Erythroblast (primary cell): ENCODE data around the gene CSNK2B.
A peak's percentile ranks its signal among the peaks of the same experiment; 100 is the strongest.

Experiments used
- DNase-seq, 2 experiments: peaks; one replicate each; lab custom pipeline; 2025; lab: John Stamatoyannopoulos, UW
- GATA1 ChIP-seq: IDR thresholded peaks from 2 replicates; pipeline ENCODE4 v1.6.1; 2011; ENCODE audit warnings: low read depth, mild to moderate bottlenecking, control low read depth, low read length, moderate library complexity
- POLR2A ChIP-seq: IDR thresholded peaks from 2 replicates; pipeline ENCODE4 v1.6.1; 2011; ENCODE audit warnings: mild to moderate bottlenecking, low read length

Gene CSNK2B

DNA sequence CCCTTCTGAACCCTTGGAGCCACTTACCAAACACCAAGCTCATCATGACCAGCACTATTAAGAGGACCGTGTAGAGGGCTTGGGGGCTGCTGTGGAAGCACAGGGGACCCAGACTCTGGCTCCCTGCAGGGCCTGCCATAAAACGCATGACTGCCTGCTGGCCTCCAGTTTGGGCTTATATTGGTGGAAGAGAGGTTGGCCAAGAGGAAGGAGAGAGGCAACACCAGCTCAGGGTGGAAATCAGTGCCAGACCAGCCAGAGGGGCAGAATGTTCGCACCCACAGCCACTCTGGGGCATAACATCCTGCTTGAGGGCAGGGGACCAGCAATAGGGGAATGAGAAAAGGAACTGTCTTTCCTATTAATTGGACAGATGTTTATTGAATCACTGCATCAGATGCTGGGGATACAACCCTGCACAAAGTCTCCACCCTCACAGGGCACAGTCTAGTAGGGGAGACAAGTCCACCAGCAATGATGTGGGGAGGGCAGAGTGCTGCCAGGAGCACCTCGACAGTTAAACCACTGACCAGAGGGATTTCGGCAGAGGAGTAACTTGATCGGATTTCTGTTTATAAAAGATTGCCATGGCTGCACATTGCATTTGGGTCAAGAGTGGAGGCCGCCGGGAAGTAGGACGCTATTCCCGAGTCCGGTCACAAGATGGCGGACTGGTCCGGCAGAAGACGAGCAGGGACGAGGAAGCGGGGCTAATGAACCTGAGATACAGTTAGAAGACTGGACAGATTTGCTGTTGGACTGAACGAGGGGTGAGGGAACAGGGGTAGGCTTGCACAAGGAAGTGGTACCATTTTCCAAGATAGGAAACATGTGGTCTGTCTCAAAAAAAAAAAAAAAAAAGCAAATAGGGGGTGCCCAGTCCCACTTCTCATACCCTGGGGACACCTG, 14.6 kb downstream of the CSNK2B start, which contains the start of gene LY6G5C:
TSS of gene LY6G5C (minus strand) at position 842 of the 909 bp plus-strand sequence. CDS start at position 148, 694 bp downstream.
- DNase-seq = peak; percentile 81 to 89
- TF ChIP-seq GATA1 (no peak), POLR2A (no peak)

DNA sequence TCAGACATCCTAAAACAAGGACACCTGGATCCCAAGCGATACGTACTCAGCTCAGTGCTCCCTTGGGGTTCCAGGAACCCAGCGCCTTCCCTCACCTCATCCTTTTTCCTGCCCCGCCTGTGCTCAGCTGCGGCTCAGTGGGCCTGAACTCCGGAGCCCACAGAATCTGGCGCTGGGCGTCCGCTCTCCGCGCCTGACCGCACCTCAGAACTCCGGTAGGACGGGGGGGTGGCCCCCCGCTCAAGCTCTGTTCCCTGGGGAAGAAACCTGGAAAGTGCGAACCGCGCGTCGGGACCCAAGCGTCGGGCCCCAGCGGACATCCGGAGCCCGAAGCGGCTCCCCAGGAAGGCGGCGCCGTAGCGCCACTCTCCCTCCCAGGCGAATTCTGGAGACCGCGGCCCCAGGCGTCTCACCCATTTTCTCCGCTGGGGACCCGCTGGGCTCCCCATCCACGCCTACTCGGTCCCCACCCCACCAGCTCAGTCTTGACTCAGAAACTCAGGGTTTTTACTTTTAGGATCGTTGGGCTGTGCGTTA, 15.3 kb downstream of the CSNK2B start:
- peak; percentile 32 to 49 for DNase-seq
- peak; percentile 15 for TF ChIP-seq POLR2A
- TF ChIP-seq GATA1 = no peak

DNA sequence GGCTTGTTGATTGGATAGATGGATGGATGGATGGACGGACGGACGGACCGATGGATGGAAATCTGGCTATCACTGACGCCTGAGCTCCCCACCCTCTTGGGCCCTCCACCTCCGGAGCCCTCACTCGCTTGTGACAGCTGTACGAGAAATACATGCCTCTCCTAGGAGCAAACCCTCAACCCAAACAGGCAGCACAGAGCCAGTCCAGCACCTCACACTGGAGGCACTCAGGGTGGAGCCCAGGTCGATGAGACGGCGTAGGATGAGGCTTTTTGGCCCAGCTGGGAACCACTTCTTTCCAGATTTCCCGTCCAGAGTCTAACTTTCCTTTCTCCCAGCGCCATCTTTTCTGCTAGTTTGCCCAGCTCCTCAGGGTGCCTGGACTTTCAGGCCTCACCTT, 17.7 kb downstream of the CSNK2B start:
- TF ChIP-seq GATA1 = no peak
- TF ChIP-seq POLR2A = no peak
- DNase-seq = no peak

DNA sequence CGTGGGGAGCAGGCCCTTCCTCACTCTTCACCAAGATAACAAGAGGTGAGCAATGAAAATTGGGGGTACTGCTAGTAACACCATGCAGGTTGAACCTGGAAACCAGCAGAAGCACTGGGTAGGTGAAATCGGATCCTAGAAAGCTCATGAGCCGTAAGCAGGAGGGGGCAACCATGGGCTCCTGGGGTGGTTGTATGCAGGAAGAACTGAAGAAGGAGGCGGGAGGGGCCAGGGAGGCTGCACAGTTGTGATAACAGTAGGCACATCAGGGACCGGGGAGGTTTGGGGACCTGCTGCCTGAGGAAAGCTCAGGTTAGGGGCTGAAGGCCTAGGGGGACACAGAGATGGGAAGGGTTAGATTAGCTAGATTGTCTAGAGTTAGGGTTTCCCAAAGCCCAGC, 20.6 kb downstream of the CSNK2B start:
- DNase-seq = peak; percentile 72 to 78
- TF ChIP-seq GATA1 (no peak), POLR2A (no peak)

DNA sequence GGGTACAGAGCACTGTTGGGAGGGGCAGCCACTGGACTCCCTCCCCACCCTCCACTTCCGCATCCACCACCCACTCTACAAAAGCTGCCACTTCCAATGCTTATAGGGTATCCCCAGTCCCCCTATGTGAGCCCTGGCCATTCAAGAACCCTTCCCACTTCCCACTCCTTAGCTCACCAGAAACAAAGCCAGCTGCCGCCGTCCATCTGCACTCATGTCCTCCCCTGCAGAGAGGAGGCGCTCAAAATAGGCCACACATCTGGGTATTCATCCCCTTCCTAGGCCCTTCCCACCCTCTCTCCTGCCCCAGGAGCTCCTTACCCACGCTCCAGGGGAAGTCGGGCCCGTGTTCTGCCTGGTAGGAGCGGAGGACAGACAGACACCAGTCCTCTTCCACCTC, 21.4 kb downstream of the CSNK2B start:
- DNase-seq = no peak
- TF ChIP-seq POLR2A = no peak
- TF ChIP-seq GATA1 = no peak

DNA sequence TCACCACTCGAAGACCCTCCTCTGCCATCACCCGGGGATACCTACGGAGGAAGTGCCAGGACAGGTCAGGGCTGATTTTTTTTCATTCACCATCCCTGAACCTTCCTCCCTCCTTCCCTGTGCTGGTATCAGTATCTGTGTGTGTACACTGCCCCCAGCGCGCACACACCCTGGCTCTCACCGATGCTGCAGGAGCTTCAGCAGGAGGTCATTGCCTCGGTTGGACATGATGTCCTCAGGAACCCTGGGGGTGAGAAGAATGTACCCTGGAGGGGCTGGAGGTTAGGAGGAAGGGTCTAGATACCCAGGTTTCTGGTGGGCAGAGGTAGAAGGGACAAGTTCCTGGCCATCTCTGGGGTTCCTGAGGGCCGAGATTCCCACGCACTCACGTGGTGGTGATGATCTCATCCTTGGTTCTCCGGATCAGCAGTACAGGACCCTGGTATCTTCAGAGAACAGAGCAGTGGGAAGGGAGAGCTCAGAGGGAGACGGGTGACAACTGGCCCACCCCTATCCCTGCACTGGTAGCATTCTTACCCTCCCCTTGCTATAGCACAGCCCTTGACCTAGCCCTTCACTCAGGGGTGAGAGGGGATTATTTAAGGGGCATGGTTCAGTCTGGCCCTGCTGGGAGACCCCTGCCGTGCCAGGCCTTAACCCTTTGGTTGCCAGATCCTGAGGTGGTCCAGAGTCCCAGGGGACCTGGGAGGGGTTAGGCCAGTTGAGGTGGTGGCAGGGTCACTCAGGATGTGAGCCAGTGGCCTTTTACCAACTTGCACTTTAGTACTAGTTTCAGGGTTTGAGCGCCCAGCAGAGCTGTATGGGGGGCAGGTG, 22.2 kb downstream of the CSNK2B start:
- TF ChIP-seq GATA1 = no peak
- no peak for TF ChIP-seq POLR2A
- no peak for DNase-seq

DNA sequence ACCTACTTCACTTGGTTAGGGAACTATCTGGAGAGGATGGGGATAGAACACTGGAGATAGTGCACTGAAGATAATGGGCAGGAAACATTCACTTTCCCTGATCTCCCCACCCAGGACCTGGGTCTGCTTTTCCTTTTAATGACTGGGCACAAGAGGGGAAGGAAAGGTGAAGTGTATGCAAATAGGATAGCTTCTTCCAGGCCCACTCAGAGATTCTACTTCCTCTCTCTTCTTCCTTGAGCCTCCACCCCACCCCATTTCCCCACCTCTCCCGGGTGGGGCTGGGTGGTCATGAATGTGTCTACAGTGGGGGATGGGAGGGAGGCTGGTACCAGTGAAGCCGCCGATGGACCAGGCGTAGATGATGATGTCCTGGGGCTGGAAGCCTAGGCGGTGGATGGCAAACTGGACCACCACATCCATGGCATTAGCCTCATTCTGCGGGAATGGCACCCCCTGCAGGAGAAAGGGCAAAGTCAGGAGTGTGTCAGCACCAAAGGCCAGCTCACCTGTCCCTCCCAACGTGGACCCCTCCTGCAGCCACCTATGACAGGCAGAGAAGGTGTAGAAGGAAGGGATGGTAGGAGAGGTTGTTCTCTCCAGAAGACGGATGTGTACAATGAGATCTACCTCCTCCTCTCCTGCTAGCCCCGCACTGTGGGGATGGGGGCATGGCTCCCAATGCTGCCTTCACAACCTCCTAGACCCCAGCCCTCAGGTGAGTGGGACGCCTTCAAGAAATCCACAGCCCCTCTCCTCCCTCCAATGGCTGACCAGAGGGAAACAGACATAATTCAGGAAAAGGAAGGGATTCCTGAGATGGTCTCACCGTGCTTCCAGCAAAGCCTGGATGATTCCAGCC, 23.6 kb downstream of the CSNK2B start:
- DNase-seq = peak in 1 of 2 experiments; percentile 30
- TF ChIP-seq POLR2A = no peak
- TF ChIP-seq GATA1 = no peak

DNA sequence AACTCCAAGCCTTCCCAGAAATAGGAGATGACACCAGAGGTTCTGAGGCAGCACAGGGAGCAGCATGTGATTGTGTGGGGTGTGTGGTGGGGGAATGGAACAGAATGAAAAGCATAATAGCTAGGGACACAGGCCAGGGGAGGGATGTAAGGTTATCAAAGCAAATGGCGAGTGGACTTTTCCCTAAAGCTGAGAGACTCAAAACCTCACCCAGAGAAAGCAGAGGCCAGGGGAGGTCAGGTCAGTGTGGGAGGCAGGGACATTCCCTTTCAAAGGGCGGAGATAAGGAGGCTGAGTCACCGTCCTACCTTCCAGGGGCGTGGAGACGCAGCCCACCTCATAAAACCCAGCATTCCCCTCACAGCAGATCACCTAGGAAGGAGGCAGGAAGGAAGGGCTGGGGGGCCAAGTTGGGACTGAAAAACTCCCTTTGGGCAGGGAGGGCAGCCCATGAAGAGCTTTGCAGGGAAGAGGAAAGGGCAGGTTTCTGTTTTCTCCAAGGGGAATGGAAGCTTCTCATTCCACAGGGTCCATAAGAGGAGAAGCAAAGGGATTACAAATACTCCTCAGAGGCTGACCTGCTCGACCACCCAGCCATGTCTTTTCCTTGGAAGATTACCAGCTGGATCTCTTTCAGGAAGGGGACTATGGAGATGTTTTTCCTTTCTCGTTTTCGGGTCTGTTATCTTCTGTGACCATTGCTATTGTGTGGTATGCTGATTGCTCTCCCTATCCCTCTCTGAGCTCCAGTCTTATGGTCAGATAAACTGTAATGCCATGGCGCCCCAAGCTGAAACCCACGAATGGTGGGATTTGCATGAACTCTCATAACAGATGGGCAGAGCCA, 24.6 kb downstream of the CSNK2B start:
- TF ChIP-seq POLR2A = no peak
- no peak for TF ChIP-seq GATA1
- DNase-seq = peak; percentile 60 to 82

DNA sequence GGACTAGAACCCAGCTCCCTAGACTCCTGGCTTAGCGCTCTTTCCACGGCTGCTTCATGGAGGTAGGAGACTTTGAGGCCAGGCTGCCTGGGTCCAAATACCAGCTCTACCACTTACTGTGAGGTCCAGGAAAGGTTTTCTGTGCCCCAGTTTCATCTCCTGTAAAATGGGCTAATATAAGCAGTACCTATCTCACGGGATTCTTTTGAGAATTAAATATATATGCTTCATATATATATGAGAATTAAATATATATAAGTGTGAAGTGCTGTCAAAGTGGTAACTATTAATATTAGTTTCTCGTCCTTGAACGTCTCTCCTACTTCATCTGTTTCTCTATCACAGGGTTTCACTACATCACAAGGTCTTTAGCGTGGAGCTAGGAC, 25.2 kb downstream of the CSNK2B start:
- DNase-seq = no peak
- TF ChIP-seq GATA1 (no peak), POLR2A (no peak)

DNA sequence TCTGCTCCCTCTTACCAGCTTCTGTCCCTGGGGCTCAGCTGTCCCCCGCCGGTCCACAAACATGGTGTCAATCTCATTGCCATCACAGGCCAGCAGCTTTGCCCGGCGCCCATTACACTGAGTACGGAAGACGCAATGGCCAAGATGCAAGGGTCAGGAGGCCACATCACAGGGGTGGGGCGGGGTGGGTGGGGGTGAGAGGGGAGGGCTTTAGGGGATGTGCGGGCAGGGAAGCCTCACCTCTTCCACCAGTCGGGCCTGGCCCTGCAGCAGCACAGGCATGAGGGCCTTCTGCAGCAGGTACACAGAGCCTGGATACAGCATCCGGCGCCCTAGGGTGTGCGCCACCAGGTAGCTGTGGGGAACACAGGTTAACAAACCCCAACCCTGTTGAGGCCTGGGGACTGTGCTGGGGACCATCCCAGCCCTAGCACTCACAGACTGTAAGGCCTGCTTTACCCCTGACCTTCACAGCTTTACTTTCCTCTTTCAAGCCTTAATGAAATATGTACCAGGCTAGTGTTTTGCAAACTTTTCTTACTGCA, 25.8 kb downstream of the CSNK2B start:
- no peak for DNase-seq
- TF ChIP-seq GATA1 (no peak), POLR2A (no peak)

DNA sequence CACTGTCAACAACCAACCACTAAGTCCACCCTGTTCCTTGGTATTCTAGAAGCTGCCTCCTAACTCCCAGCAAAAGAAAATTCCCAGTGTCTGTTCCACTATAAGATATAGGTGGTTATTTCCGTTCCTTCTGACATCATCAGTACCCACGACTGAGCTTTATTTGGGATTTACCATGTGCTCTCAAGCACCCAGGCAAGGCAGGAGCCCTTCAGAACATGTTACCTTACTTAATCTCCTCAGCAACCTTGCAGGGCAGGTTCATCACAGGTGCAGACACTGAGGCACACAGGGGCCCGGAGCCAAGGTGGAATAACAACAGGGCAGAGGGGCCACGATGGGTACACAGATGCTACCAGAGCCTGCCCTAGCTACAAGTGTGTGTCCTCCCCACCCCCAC, 26.5 kb downstream of the CSNK2B start:
- DNase-seq = no peak
- TF ChIP-seq GATA1 = no peak
- no peak for TF ChIP-seq POLR2A

DNA sequence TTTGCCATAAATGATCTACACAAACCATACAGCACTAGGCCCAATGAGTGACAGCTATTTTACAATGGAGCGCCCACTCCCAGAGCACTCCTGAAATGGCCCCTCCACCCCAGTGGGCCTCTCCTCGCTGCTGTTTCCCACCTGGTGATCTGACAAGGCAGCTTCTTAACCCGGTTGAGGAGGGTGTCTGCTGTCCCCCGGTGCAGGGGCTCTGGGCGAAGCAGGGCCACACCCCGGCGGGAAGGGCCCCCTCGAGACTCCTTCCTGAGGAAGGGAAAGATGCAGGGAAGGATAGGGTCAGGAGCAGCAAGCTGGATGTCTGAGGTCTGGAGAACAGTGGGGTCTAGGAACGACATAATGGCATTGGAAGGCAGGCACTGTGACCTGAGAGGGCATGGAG, 27.0 kb downstream of the CSNK2B start:
- DNase-seq = no peak
- TF ChIP-seq POLR2A (no peak), GATA1 (no peak)
